Activated CD4-positive, alpha-beta T cell treated with anti-CD3 and anti-CD28 coated beads, Interleukin-10, Interleukin-2, amounts not matched to agents 100 ng/mL and 50 ng/mL, durations not matched to agents 16 hours and 8 hours (primary cell): ENCODE data around the gene ZNF771.
"Not testable (repeated sequence)": the region's sequence is repeated elsewhere in the genome, so short reads cannot be mapped to it uniquely, and the experiment has no call there.

ENCODE experiments used
- DNase-seq: peaks from one replicate; pipeline ENCODE4 v3.0.0-alpha.2; 2020

ZNF771 gene

DNA sequence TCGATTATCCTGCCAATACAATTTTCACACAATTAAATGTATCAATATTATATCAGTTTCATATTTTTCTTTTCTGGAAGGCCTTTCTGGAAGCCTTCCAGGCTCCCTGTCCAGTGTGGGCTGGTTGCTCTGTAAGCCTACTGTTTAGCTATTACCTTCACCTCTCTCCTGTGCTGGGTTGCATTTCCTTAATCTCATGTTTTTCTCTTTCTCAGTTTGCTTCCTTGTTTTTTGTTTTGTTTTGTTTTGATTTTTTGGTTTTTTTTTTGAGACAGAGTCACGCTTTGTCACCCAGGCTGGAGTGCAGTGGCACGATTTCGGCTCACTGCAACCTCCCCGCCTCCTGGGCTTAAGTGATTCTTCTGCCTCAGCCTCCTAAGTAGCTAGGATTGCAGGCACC, 31.4 kb downstream of the ZNF771 start:
- no peak for DNase-seq

DNA sequence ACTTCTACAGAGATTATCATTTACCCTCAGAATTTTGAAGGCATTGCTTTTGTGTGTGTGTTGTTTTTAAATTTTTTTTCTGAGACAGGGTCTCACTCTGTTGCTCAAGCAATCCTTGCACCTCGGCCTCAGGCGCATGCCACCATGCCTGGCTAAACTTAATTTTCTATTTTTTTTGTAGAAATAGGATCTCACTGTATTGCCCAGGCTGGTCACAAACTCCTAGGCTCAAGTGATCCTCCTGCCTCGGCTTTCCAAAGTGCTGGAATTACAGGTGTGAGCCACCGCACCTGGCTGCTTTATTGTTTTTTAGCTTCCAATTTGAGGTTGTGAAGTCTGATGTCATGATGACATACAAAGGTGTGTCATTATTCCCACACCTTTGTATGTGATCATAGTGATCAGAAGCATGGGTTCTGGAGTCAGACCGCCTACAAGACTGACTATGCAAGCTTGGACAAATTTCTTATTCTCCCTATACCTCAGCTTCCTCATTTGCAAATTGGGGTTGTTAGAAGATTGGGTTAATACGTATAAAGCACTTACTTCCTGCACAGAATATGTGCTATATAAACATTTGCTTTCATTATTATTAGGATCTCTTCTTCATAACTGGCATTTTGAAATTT, 32.4 kb downstream of the ZNF771 start:
- no peak for DNase-seq

DNA sequence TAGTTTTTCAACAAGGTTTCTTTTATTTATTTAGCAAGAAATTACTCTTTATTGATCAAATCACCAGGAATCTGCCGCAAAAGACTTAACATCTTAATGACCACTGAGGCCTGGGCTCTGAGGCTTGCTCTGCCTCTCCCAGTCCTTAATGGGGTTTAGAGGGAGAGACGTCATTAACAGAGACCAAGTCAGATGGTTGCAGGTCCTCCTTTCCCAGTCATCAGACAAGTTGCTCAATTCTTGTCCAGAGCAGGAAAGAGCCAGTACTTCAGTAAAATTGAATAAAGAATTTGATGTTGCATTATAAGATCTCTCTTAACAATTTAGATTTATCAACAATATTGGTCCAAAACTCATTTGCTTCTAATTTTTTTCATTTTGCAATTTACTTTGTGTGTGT, 36.2 kb downstream of the ZNF771 start:
- DNase-seq = no peak

- no peak for DNase-seq
Measured at GRCh38 chr16:30444231-30445148, 37.1 kb downstream of the ZNF771 start.

DNA sequence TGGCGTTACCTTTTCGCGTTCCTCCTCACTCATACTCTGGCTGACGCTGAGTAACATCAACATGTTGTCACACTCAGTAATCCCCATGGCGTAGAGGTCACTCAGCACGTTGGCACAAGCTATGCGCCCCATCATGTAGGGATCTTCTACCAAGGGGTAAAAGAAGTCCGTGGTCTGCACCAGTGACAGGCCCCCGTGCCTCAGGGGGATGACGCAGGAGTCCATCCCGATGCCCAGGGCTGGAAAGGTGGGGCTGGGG, 37.7 kb downstream of the ZNF771 start:
- DNase-seq = no peak

- DNase-seq = peak; percentile 97
Measured at GRCh38 chr16:30445408-30446202, 38.2 kb downstream of the ZNF771 start, which contains the start of gene SEPHS2. Gene SEPHS2 (minus strand): TSS chr16:30445874. CDS start chr16:30445727, 147 bp downstream.

DNA sequence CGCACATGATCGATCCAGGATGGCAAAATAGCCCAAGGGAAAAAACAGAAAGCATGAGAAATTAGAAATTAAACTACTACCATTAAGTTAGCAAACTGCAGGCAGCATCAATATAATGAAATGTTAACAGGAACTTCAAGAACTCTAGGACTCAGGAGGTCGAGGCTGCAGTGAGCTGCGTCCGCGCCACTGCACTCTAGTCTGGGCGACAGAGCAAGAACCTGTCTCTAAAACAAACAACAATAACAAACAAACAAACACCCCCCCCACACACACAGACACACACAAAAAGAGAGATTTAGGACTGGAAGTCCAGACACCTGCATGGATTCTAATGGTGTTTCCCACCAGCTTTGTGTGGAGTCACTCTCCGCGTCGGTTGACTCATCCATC, 38.8 kb downstream of the ZNF771 start:
- DNase-seq = no peak

DNA sequence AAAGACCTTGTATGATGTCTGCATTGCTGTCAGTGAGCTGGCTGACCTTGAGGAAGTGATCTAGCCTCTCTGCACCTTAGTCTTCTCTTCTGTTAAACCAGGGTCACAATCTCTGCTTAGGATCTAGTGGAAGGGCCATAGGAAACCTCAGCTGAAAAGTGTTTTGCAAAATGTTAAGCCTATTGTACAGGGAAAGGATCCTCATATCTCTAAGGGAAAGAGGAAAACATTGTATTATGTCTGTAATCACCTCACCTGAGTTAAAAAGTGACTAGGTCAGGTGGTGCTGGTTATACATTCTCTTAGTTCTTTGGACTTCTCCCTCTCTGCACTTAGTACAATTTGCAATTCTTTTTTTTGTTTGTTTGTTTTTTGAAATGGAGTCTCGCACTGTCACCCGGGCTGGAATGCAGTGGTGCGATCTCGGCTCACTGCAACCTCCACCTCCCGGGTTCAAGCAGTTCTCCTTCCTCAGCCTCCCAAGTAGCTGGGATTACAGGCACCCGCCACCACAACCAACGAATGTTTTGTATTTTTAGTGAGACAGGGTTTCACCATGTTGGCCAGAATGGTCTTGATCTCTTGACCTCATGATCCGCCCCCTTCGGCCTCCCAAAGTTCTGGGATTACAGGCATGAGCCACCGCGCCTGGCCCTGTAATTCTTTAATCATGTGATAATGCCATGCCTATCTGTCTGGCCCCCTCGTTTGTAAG, 40.3 kb downstream of the ZNF771 start:
- DNase-seq = no peak

GRCh38 chr16:30449116-30449435, 41.7 kb downstream of the ZNF771 start:
- DNase-seq = no peak

GRCh38 chr16:30452709-30453580, 45.5 kb downstream of the ZNF771 start:
- DNase-seq = not testable (repeated sequence)

- no peak for DNase-seq
Measured at GRCh38 chr16:30456302-30456701, 48.9 kb downstream of the ZNF771 start.

DNA sequence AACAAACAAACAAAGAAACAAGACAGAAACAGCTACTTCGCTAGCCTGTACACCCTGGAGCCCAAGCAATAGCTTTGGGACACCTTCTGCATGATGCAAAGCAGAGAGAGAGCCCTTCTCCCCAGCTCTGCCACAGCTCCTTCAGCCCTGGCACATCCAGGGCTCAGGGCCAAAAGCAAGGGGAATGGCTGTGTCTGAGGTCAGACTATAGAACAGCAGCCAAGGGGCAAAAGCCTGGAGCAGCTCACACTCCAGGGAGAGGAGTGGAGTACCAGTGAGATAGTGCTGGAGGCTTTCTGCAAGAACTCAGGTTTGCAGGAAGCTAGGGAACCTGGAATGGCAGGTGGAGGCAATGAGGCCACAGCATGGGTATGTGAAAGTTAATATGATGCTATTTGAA, 49.9 kb downstream of the ZNF771 start:
- no peak for DNase-seq

DNA sequence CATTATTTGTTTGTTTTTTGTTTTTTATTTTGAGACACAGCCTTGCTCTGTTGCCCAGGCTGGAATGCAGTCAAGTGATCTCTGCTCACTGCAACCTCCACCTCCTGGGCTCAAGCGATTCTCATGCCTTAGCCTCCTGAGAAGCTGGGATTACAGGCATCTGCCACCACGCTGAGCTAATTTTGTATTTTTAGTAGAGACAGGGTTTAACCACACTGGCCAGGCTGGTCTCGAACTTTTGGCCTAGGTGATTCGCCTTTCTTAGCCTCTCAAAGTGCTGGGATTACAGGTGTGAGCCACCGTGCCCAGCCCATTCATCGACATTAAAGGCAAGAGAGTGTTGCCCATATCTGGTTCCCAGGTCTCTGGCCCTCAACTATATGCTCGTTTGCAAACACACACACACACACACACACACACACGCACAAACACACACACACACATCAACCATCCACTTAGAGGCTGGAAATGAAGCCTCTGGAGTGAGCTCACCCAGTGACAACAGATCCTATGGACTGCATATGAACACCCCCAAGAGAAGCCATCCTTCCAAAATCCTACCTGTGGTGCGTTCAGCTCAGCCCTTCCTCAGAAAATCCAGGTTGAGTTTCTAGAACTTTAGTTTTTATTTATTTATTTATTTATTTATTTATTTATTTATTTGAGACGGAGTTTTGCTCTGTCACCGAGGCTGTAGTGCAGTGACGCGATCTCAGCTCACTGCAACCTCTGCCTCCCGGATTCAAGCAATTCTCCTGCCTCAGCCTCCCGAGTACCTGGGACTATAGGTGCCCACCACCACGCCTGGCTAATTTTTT, 50.5 kb downstream of the ZNF771 start:
- DNase-seq = no peak

DNA sequence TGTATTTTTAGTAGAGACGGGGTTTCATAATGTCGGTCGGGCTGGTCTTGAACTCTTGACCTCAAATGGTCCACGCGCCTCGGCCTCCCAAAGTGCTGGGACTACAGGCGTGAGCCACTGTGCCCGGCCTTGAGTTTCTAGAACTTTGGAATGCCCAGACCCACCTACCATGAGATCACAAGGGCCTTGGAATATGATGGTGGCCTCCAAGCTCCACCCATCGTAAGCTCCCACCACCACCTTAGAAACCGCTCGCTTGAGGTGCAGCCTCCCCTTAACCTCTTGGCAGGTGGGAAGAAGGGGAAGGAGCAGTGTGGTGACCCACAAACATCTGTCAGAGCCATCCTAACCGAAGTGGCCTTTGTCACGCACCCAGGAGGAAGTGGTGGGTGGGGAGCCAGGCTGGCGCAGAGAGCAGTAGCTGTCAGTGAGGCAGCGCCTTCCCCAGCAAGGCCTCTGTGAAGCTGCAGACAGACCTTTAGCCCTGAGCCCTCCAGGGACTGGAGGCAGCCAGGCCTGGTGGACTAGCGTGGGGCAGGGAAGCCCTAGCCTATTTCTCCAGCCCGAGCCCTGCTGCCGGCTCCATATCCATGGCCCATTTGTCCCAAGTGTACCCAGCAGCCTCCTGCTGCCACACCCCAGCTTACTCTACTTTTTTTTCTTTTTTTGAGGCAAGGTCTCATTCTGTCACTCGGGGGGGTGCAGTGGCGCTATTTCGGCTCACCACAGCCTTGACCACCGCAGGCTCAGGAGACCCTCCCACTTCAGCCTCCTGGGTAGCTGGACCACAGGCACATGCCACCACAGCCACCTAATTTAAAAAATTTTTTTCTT, 51.4 kb downstream of the ZNF771 start:
- DNase-seq = peak; percentile 97

- DNase-seq = no peak
Measured at GRCh38 chr16:30459456-30459855, 52.0 kb downstream of the ZNF771 start.

GRCh38 chr16:30461426-30461825, 54.0 kb downstream of the ZNF771 start:
- DNase-seq = not testable (repeated sequence)

DNA sequence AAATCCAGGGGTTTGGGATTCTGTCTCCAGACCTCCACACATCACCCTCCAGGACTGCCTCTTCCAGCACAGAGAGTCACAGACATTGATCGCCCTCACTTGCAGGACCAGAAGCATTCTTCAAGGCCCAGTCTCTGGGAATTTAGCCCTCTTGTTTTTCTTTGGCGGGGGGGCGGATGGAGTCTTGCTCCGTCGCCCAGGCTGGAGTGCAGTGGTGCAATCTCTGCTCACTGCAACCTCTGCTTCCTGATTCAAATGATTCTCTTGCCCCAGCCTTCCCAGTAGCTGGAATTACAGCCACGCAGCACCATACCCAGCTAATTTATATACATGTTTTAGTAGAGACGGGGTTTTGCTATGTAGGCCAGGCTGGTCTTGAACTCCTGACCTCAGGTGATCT, 56.7 kb downstream of the ZNF771 start:
- no peak for DNase-seq
